ENCODE measurements around the gene ALDH1A2. TPM values are rescaled to one million over a fixed set of nuclear protein-coding genes. Genes with fewer than 3 reads are reported as not detected.

The ALDH1A2 gene
- total RNA-seq, 1 experiment from 2014 or later: 1.5 TPM

GRCh38 chr15:58108117-58108516, 42.6 kb upstream of the ALDH1A2 start:
- no TSS peak for BruUV-seq (replicated peaks)
- Histone ChIP-seq H3K27me3 (replicated peaks; ENCODE audit: insufficient read depth, low read depth, low read length, poor library complexity) (peaks cover 17% of the 10 kb centered on the region), H3K9me3 (ENCODE audit: low read depth, low read length, poor library complexity, severe bottlenecking) (no peaks in the 10 kb centered on the region), H3K4me3 (ENCODE audit: low read depth, low read length, poor library complexity, severe bottlenecking) (no peak overlapping the region), H3K36me3 (ENCODE audit: insufficient read depth, low read length, poor library complexity, severe bottlenecking) (no peaks in the 10 kb centered on the region), H3K4me1 (ENCODE audit: insufficient read depth, low read length, poor library complexity, severe bottlenecking) (no peaks in the 10 kb centered on the region), H3K27ac (ENCODE audit: low read depth, low read length, poor library complexity, severe bottlenecking) (no peak overlapping the region)
- intact Hi-C loops (cut with micrococcal nuclease; ENCODE audit: unreplicated experiment): no loop called here
- no peak for TF ChIP-seq CTCF (conservative IDR thresholded peaks at IDR 0.05; ENCODE audit: low read depth, low read length)
- TF ChIP-seq EZH2 (IDR thresholded peaks at IDR 0.05; ENCODE audit: borderline replicate concordance, low read depth, low read length, poor library complexity, severe bottlenecking): no peak
- POLR2A ChIA-PET (ENCODE audit: low non-redundant PET): no interaction called here
- no peak for DNase-seq (ENCODE audit: low spot score)
- CTCF ChIA-PET: no interaction called here

DNA sequence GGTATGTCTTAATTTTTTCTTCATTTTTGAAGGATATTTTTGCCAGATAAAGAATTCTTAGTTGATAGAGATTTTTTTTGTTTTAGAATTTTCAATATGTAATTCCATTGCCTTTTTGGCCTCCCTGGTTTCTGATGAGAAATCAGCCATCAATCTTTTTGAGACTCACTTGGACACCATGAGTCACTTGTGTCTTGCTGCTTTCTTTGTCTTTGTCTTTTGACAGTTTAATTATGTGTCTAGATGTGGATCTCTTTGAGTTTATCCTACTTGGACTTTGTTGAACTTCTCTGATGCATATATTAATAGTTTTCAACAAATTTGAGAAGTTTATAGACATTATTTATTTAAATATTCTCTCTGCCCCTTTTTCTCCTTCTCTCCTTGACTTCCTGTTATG, 38.0 kb upstream of the ALDH1A2 start:
- POLR2A ChIA-PET (ENCODE audit: low non-redundant PET): no interaction called here

DNA sequence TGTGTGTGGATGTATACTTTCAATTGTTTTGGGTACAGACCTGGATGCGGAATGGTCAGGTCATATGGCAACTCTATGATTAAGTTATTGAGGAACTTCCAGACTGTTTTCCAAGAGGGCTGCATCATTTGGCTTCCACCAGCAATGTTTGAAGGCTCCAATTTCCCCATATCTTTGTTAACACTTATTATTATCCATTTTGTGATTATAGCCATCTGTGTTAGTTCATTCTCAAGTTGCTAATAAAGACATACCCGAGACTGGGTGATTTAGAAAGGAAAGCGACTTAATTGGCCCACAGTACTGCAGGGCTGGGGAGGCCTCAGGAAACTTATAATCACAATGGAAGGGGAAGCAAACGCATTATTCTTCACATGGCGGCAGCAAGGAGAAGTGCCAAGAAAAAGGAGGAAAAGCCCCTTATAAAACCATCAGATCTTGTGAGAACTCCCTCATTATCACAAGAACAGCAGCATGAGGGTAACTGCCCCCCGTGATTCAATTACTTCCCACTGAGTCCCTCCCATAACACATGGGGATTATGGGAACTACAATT, 31.1 kb upstream of the ALDH1A2 start:
- TF ChIP-seq CTCF (conservative IDR thresholded peaks at IDR 0.05; ENCODE audit: low read depth, low read length): no peak
- no peak for TF ChIP-seq EZH2 (IDR thresholded peaks at IDR 0.05; ENCODE audit: borderline replicate concordance, low read depth, low read length, poor library complexity, severe bottlenecking)
- H3K9me3 ChIP-seq (ENCODE audit: low read depth, low read length, poor library complexity, severe bottlenecking): no peaks in the 10 kb centered on the region
- BruUV-seq (replicated peaks): no TSS peak
- no peak overlapping the region for H3K4me3 ChIP-seq (ENCODE audit: low read depth, low read length, poor library complexity, severe bottlenecking)
- H3K27ac ChIP-seq (ENCODE audit: low read depth, low read length, poor library complexity, severe bottlenecking): no peak overlapping the region
- H3K4me1 ChIP-seq (ENCODE audit: insufficient read depth, low read length, poor library complexity, severe bottlenecking): no peaks in the 10 kb centered on the region
- H3K27me3 ChIP-seq (replicated peaks; ENCODE audit: insufficient read depth, low read depth, low read length, poor library complexity): peaks cover 34% of the 10 kb centered on the region
- CTCF ChIA-PET: no interaction called here
- intact Hi-C loops (cut with micrococcal nuclease; ENCODE audit: unreplicated experiment): no loop called here
- POLR2A ChIA-PET (ENCODE audit: low non-redundant PET): no interaction called here
- no peaks in the 10 kb centered on the region for H3K36me3 ChIP-seq (ENCODE audit: insufficient read depth, low read length, poor library complexity, severe bottlenecking)
- DNase-seq (ENCODE audit: low spot score): no peak

More for the DNA sequence above, 38.0 kb upstream of the ALDH1A2 start:
- H3K27ac ChIP-seq (ENCODE audit: low read depth, low read length, poor library complexity, severe bottlenecking): no peak overlapping the region
- peak; percentile 12 for DNase-seq (ENCODE audit: low spot score)
- H3K4me3 ChIP-seq (ENCODE audit: low read depth, low read length, poor library complexity, severe bottlenecking): no peak overlapping the region
- H3K36me3 ChIP-seq (ENCODE audit: insufficient read depth, low read length, poor library complexity, severe bottlenecking): no peaks in the 10 kb centered on the region
- intact Hi-C loops (cut with micrococcal nuclease; ENCODE audit: unreplicated experiment): no loop called here
- H3K4me1 ChIP-seq (ENCODE audit: insufficient read depth, low read length, poor library complexity, severe bottlenecking): no peaks in the 10 kb centered on the region
- BruUV-seq (replicated peaks): no TSS peak
- H3K9me3 ChIP-seq (ENCODE audit: low read depth, low read length, poor library complexity, severe bottlenecking): no peaks in the 10 kb centered on the region
- CTCF ChIA-PET: no interaction called here
- H3K27me3 ChIP-seq (replicated peaks; ENCODE audit: insufficient read depth, low read depth, low read length, poor library complexity): peaks cover 42% of the 10 kb centered on the region
- no peak for TF ChIP-seq EZH2 (IDR thresholded peaks at IDR 0.05; ENCODE audit: borderline replicate concordance, low read depth, low read length, poor library complexity, severe bottlenecking)
- no peak for TF ChIP-seq CTCF (conservative IDR thresholded peaks at IDR 0.05; ENCODE audit: low read depth, low read length)
